Measurements from ENCODE around the gene COMMD4. TPM values are rescaled to one million over a fixed set of nuclear protein-coding genes. Genes with fewer than 3 reads are reported as not detected.
"Not testable (repeated sequence)": the region's sequence is repeated elsewhere in the genome, so short reads cannot be mapped to it uniquely, and the experiment has no call there.

COMMD4 gene
- total RNA-seq, 1 experiment from 2014 or later: 116 TPM

GRCh38 chr15:75339531-75340240 lies 3.8 kb downstream of the COMMD4 start:
- no peaks in the 10 kb centered on the region for H3K9me2 ChIP-seq (replicated peaks; ENCODE audit: low read length)
- no peak overlapping the region for H2AFZ ChIP-seq (ENCODE audit: low read length)
- H3K4me2 ChIP-seq (ENCODE audit: low read length): no peak overlapping the region
- BruUV-seq (replicated peaks): no TSS peak
- ATAC-seq: no peak
- intact Hi-C loops (cut with micrococcal nuclease): no loop called here
- H3K4me3 ChIP-seq (ENCODE audit: low read length): no peak overlapping the region
- H3K9me3 ChIP-seq (ENCODE audit: low read length): no peaks in the 10 kb centered on the region
- POLR2A ChIA-PET (ENCODE audit: unreplicated experiment): no interaction called here
- H3K79me2 ChIP-seq (ENCODE audit: low read length): peaks cover 6% of the 10 kb centered on the region
- H3K27ac ChIP-seq (ENCODE audit: low read length): no peak overlapping the region
- H3K9ac ChIP-seq (ENCODE audit: low read length): no peak overlapping the region
- H3K27me3 ChIP-seq (ENCODE audit: low read length): no peaks in the 10 kb centered on the region
- H4K20me1 ChIP-seq (ENCODE audit: low read length): no peaks in the 10 kb centered on the region
- no peaks in the 10 kb centered on the region; the same call in 1 of the 2 replicates for H3K36me3 ChIP-seq (ENCODE audit: low read depth, low read length)
- no peaks in the 10 kb centered on the region for H3F3A ChIP-seq (ENCODE audit: low read length, unreplicated experiment)
- no peak for TF ChIP-seq EZH2phosphoT487 (IDR thresholded peaks at IDR 0.05; ENCODE audit: borderline replicate concordance, low read length)
- H3K4me1 ChIP-seq (ENCODE audit: insufficient read depth, low read length): peaks cover 16% of the 10 kb centered on the region
- CTCF ChIA-PET: no interaction called here
- no peak for DNase-seq

- Histone ChIP-seq H3K79me2 (ENCODE audit: low read length) (no peaks in the 10 kb centered on the region), H3F3A (ENCODE audit: low read length, unreplicated experiment) (no peaks in the 10 kb centered on the region), H3K36me3 (ENCODE audit: low read depth, low read length) (no peaks in the 10 kb centered on the region; the same call in 1 of the 2 replicates), H3K9me2 (replicated peaks; ENCODE audit: low read length) (no peaks in the 10 kb centered on the region), H3K4me1 (ENCODE audit: insufficient read depth, low read length) (no peaks in the 10 kb centered on the region), H3K4me3 (ENCODE audit: low read length) (no peak overlapping the region), H3K9ac (ENCODE audit: low read length) (no peak overlapping the region), H3K27me3 (ENCODE audit: low read length) (no peaks in the 10 kb centered on the region), H3K4me2 (ENCODE audit: low read length) (no peak overlapping the region), H3K9me3 (ENCODE audit: low read length) (no peaks in the 10 kb centered on the region), H2AFZ (ENCODE audit: low read length) (no peak overlapping the region), H4K20me1 (ENCODE audit: low read length) (no peaks in the 10 kb centered on the region), H3K27ac (ENCODE audit: low read length) (no peak overlapping the region)
- ChIA-PET POLR2A (ENCODE audit: unreplicated experiment) (no interaction called here), CTCF (no interaction called here)
- DNase-seq: no peak
- ATAC-seq: no peak
- TF ChIP-seq EZH2 (IDR thresholded peaks at IDR 0.05; ENCODE audit: low read length, unreplicated experiment) (no peak), CTCF (conservative IDR thresholded peaks at IDR 0.05; ENCODE audit: low read depth, low read length) (no peak), EZH2phosphoT487 (IDR thresholded peaks at IDR 0.05; ENCODE audit: borderline replicate concordance, low read length) (no peak)
- BruUV-seq (replicated peaks): no TSS peak
- intact Hi-C loops (cut with micrococcal nuclease): no loop called here
Observed at GRCh38 chr15:75342221-75342620, 6.4 kb downstream of the COMMD4 start.

- H3F3A ChIP-seq (ENCODE audit: low read length, unreplicated experiment); H3K36me3 ChIP-seq (ENCODE audit: low read depth, low read length); H2AFZ ChIP-seq (ENCODE audit: low read length); CTCF ChIA-PET; H3K79me2 ChIP-seq (ENCODE audit: low read length); H3K9me2 ChIP-seq (replicated peaks; ENCODE audit: low read length); BruUV-seq (replicated peaks); intact Hi-C loops (cut with micrococcal nuclease); H3K4me3 ChIP-seq (ENCODE audit: low read length); POLR2A ChIA-PET (ENCODE audit: unreplicated experiment); H3K27me3 ChIP-seq (ENCODE audit: low read length); H3K27ac ChIP-seq (ENCODE audit: low read length); ATAC-seq; H3K9ac ChIP-seq (ENCODE audit: low read length); H4K20me1 ChIP-seq (ENCODE audit: low read length); H3K9me3 ChIP-seq (ENCODE audit: low read length); H3K4me2 ChIP-seq (ENCODE audit: low read length); DNase-seq; H3K4me1 ChIP-seq (ENCODE audit: insufficient read depth, low read length): not testable (repeated sequence)
Observed at GRCh38 chr15:75343953-75344352, 8.1 kb downstream of the COMMD4 start.

All from PC-3 (cell line).